Upper lobe of right lung (tissue), 1 donor: ENCODE results near the gene SLC9A3. TPM values are rescaled to one million over a fixed set of nuclear protein-coding genes. Genes with fewer than 3 reads are reported as not detected.

Experiments used
- ATAC-seq: fragments of 200-7000 bp; cut with Tn5 transposase; one replicate; pipeline ENCODE4 v1.9.1; 2020; ENCODE audit warnings: mild to moderate bottlenecking, moderate library complexity
- DNase-seq: peaks from one replicate; pipeline ENCODE4 v3.0.0-alpha.2; 2020
- H3K27ac ChIP-seq: fragments of 200-600 bp; one replicate; pipeline ENCODE4 v1.8.0; 2022
- H3K27me3 ChIP-seq: fragments of 200-600 bp; one replicate; pipeline ENCODE4 v1.8.0; 2022; ENCODE audit warnings: mild to moderate bottlenecking
- H3K36me3 ChIP-seq: fragments of 200-600 bp; one replicate; pipeline ENCODE4 v1.8.0; 2022
- H3K4me1 ChIP-seq: fragments of 200-600 bp; one replicate; pipeline ENCODE4 v1.8.0; 2022
- H3K4me3 ChIP-seq: fragments of 200-600 bp; one replicate; pipeline ENCODE4 v1.8.0; 2022; ENCODE audit warnings: mild to moderate bottlenecking
- H3K9me3 ChIP-seq: fragments of 200-600 bp; one replicate; pipeline ENCODE4 v1.8.0; 2022
- intact Hi-C: fragments of 100-400 bp; cut with DNase I; formaldehyde crosslinking; loops from one replicate; pipeline ENCODE4 v1.11.0; 2022
- total RNA-seq: library from RNA; stranded (reverse); fragmentation: NEBNext Ultra II Directional; extraction: Animal tissue kit (Norgen Biotek cat#: 25700); gene quantifications from one replicate; pipeline ENCODE4 v1.2.1, GENCODE V29; 2021
- TF ChIP-seq, protein P1 (sequence below): fragments of 200-600 bp; IDR thresholded peaks from one replicate; pipeline ENCODE4 v1.8.0; 2022; ENCODE audit warnings: antibody characterized with exemption
- donor health status: DM: no; HTN: yes; CAD: no; lungs with severe emphysema.

Gene SLC9A3
- total RNA-seq, 1 donor from 2014 or later, result 1.0 TPM

DNA sequence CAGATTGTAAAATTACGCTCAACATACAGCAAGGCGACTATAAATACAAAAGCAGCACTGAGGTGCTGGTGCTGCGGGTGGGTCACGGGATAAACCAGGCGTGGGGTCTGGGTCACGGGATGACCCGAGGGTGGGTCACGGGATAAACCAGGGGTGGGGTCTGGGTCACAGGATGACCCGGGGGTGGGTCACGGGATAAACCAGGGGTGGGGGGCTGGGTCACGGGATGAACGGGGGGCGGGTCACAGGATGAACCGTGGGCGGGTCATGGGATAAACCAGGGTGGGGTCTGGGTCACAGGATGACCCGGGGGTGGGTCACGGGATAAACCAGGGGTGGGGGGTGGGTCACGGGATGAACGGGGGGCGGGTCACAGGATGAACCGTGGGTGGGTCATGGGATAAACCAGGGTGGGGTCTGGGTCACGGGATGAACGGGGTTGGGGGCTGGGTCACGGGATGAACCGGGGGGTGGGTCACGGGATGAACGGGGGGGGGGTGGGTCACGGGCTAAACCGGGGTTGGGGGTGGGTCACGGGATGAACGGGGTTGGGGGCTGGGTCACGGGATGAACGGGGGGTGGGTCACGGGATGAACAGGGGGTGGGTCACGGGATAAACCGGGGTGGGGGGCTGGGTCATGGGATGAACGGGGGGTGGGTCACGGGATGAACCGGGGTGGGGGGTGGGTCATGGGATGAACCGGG is 30.2 kb upstream of the SLC9A3 start:
- DNase-seq (no peak), ATAC-seq (no peak)
- Histone ChIP-seq H3K4me3 (no peak overlapping the region), H3K4me1 (no peaks in the 10 kb centered on the region), H3K9me3 (no peaks in the 10 kb centered on the region), H3K36me3 (no peaks in the 10 kb centered on the region), H3K27ac (no peak overlapping the region), H3K27me3 (peaks cover 19% of the 10 kb centered on the region)
- TF ChIP-seq, protein P1, sequence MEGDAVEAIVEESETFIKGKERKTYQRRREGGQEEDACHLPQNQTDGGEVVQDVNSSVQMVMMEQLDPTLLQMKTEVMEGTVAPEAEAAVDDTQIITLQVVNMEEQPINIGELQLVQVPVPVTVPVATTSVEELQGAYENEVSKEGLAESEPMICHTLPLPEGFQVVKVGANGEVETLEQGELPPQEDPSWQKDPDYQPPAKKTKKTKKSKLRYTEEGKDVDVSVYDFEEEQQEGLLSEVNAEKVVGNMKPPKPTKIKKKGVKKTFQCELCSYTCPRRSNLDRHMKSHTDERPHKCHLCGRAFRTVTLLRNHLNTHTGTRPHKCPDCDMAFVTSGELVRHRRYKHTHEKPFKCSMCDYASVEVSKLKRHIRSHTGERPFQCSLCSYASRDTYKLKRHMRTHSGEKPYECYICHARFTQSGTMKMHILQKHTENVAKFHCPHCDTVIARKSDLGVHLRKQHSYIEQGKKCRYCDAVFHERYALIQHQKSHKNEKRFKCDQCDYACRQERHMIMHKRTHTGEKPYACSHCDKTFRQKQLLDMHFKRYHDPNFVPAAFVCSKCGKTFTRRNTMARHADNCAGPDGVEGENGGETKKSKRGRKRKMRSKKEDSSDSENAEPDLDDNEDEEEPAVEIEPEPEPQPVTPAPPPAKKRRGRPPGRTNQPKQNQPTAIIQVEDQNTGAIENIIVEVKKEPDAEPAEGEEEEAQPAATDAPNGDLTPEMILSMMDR, result no peak
- intact Hi-C loops, result no loop called here

GRCh38 chr5:553874-554273 is 29.6 kb upstream of the SLC9A3 start:
- H3K4me1 ChIP-seq, result no peaks in the 10 kb centered on the region
- ATAC-seq (no peak), DNase-seq (no peak)
- no peaks in the 10 kb centered on the region for H3K9me3 ChIP-seq
- intact Hi-C loops, result no loop called here
- no peak overlapping the region for H3K4me3 ChIP-seq
- H3K27me3 ChIP-seq, result peaks cover 24% of the 10 kb centered on the region
- H3K36me3 ChIP-seq, result no peaks in the 10 kb centered on the region
- TF ChIP-seq, protein P1, result no peak
- no peak overlapping the region for H3K27ac ChIP-seq

- peaks cover 47% of the 10 kb centered on the region for H3K27me3 ChIP-seq
- no peaks in the 10 kb centered on the region for H3K36me3 ChIP-seq
- TF ChIP-seq, protein P1, result no peak
- intact Hi-C loops, result no loop called here
- no peaks in the 10 kb centered on the region for H3K4me1 ChIP-seq
- DNase-seq (no peak), ATAC-seq (no peak)
- H3K9me3 ChIP-seq, result no peaks in the 10 kb centered on the region
- H3K4me3 ChIP-seq, result no peak overlapping the region
- no peak overlapping the region for H3K27ac ChIP-seq
Observed at GRCh38 chr5:551406-551805, 27.2 kb upstream of the SLC9A3 start.

GRCh38 chr5:549229-549628 is 25.0 kb upstream of the SLC9A3 start:
- Histone ChIP-seq H3K27ac (no peak overlapping the region), H3K27me3 (peaks cover 47% of the 10 kb centered on the region), H3K36me3 (no peaks in the 10 kb centered on the region), H3K4me3 (no peak overlapping the region), H3K4me1 (no peaks in the 10 kb centered on the region), H3K9me3 (no peaks in the 10 kb centered on the region)
- intact Hi-C loops, result no loop called here
- ATAC-seq (no peak), DNase-seq (no peak)
- TF ChIP-seq, protein P1, result no peak

DNA sequence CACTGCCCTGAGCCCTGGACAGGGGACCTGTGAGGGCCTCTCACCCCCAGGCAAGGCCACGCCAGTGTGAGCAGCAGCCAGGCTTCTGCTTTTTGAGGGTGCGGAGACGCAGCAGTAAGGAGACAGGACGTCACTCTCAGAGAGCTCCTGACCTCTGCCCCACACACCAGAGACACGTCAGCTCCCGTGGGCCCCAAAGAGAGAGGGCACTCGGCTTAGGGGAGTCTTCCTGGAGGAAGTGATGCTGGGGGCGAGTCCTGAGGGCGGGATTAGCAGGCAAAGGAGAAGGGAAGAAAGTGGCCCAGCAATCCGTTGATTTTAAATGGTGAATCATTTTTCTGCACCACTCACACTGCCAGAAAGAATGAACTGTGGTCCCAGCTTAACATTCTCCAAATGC is 24.0 kb upstream of the SLC9A3 start:
- H3K27me3 ChIP-seq, result peaks cover 47% of the 10 kb centered on the region
- TF ChIP-seq, protein P1, result no peak
- no peaks in the 10 kb centered on the region for H3K9me3 ChIP-seq
- no peaks in the 10 kb centered on the region for H3K4me1 ChIP-seq
- peak; percentile 71 for DNase-seq
- H3K36me3 ChIP-seq, result no peaks in the 10 kb centered on the region
- no peak overlapping the region for H3K27ac ChIP-seq
- H3K4me3 ChIP-seq, result no peak overlapping the region
- intact Hi-C loops, result no loop called here
- ATAC-seq, result peak; percentile 65
